ENCODE data around the gene MAPK8IP3.
"Not testable (repeated sequence)": the region's sequence is repeated elsewhere in the genome, so short reads cannot be mapped to it uniquely, and the experiment has no call there.

The MAPK8IP3 gene

GRCh38 chr16:1708768-1709180 is 2.8 kb downstream of the MAPK8IP3 start:
- Histone ChIP-seq H3K9me3 (no peaks in the 10 kb centered on the region), H3K9ac (peak overlapping the region; percentile 96; the same call in 1 of the 2 replicates), H3K36me3 (peaks cover 45% of the 10 kb centered on the region), H4K20me1 (peaks cover 71% of the 10 kb centered on the region), H3K4me2 (peak overlapping the region; percentile 94), H3K4me3 (no peak overlapping the region), H3K27me3 (no peaks in the 10 kb centered on the region), H3K4me1 (peaks cover 76% of the 10 kb centered on the region), H3K27ac (no peak overlapping the region)
- no peak for TF ChIP-seq Cebpa-rat (IDR thresholded peaks at IDR 0.05)

- Histone ChIP-seq H3K4me2 (no peak overlapping the region), H3K4me1 (peaks cover 79% of the 10 kb centered on the region), H4K20me1 (peaks cover 77% of the 10 kb centered on the region), H3K27me3 (no peaks in the 10 kb centered on the region), H3K27ac (0 out of 2 replicates have a peak overlapping the region, but pooled peaks have one; percentile 0), H3K36me3 (peaks cover 45% of the 10 kb centered on the region), H3K9ac (peak overlapping the region; percentile 96; the same call in 1 of the 2 replicates), H3K4me3 (no peak overlapping the region), H3K9me3 (no peaks in the 10 kb centered on the region)
- TF ChIP-seq Cebpa-rat (IDR thresholded peaks at IDR 0.05), result no peak
Observed at GRCh38 chr16:1709356-1709755, 3.4 kb downstream of the MAPK8IP3 start.

- Histone ChIP-seq H3K27ac (peak overlapping the region; percentile 26; the same call in 1 of the 2 replicates), H3K9me3 (no peaks in the 10 kb centered on the region), H3K4me1 (peaks cover 73% of the 10 kb centered on the region), H4K20me1 (peaks cover 93% of the 10 kb centered on the region), H3K36me3 (peaks cover 57% of the 10 kb centered on the region), H3K4me2 (peak overlapping the region; percentile 23; the same call in 1 of the 2 replicates), H3K9ac (peak overlapping the region; percentile 64; the same call in 1 of the 2 replicates), H3K27me3 (no peaks in the 10 kb centered on the region), H3K4me3 (no peak overlapping the region)
- TF ChIP-seq Cebpa-rat (IDR thresholded peaks at IDR 0.05), result no peak
Observed at GRCh38 chr16:1710811-1711507, 5.0 kb downstream of the MAPK8IP3 start.

GRCh38 chr16:1712791-1713261 is 6.8 kb downstream of the MAPK8IP3 start:
- Histone ChIP-seq H4K20me1 (peaks cover 97% of the 10 kb centered on the region), H3K36me3 (peaks cover 65% of the 10 kb centered on the region), H3K4me1 (peaks cover 75% of the 10 kb centered on the region), H3K27me3 (no peaks in the 10 kb centered on the region), H3K27ac (peak overlapping the region; percentile 28; the same call in 1 of the 2 replicates), H3K4me2 (peak overlapping the region; percentile 60), H3K4me3 (no peak overlapping the region), H3K9ac (peak overlapping the region; percentile 29; the same call in 1 of the 2 replicates), H3K9me3 (no peaks in the 10 kb centered on the region)
- no peak for TF ChIP-seq Cebpa-rat (IDR thresholded peaks at IDR 0.05)

- H3K36me3 ChIP-seq, result peaks cover 61% of the 10 kb centered on the region
- H3K9ac ChIP-seq, result peak overlapping the region; percentile 27; the same call in 1 of the 2 replicates
Observed at GRCh38 chr16:1713331-1713730, 7.3 kb downstream of the MAPK8IP3 start.

GRCh38 chr16:1713933-1714332 is 7.9 kb downstream of the MAPK8IP3 start:
- TF ChIP-seq Cebpa-rat (IDR thresholded peaks at IDR 0.05), result no peak
- H3K9me3 ChIP-seq, result no peaks in the 10 kb centered on the region
- peaks cover 95% of the 10 kb centered on the region for H4K20me1 ChIP-seq
- no peaks in the 10 kb centered on the region for H3K27me3 ChIP-seq
- H3K9ac ChIP-seq, result no peak overlapping the region
- H3K4me3 ChIP-seq, result no peak overlapping the region
- peaks cover 68% of the 10 kb centered on the region for H3K4me1 ChIP-seq
- H3K36me3 ChIP-seq, result peaks cover 55% of the 10 kb centered on the region
- no peak overlapping the region for H3K27ac ChIP-seq
- H3K4me2 ChIP-seq, result peak overlapping the region; percentile 60

More at GRCh38 chr16:1713331-1713730, 7.3 kb downstream of the MAPK8IP3 start:
- H3K9me3 ChIP-seq, result no peaks in the 10 kb centered on the region
- H3K4me3 ChIP-seq, result no peak overlapping the region
- H3K4me2 ChIP-seq, result peak overlapping the region; percentile 60
- H4K20me1 ChIP-seq, result peaks cover 95% of the 10 kb centered on the region
- H3K27me3 ChIP-seq, result no peaks in the 10 kb centered on the region
- no peak for TF ChIP-seq Cebpa-rat (IDR thresholded peaks at IDR 0.05)
- H3K4me1 ChIP-seq, result peaks cover 70% of the 10 kb centered on the region
- H3K27ac ChIP-seq, result no peak overlapping the region

- Histone ChIP-seq H3K4me1 (peaks cover 69% of the 10 kb centered on the region), H3K27ac (no peak overlapping the region), H3K9me3 (no peaks in the 10 kb centered on the region), H3K9ac (no peak overlapping the region), H3K36me3 (peaks cover 43% of the 10 kb centered on the region), H3K4me2 (no peak overlapping the region), H3K4me3 (no peak overlapping the region), H3K27me3 (no peaks in the 10 kb centered on the region), H4K20me1 (peaks cover 95% of the 10 kb centered on the region)
- no peak for TF ChIP-seq Cebpa-rat (IDR thresholded peaks at IDR 0.05)
Observed at GRCh38 chr16:1715220-1715619, 9.2 kb downstream of the MAPK8IP3 start.

GRCh38 chr16:1718236-1718635 is 12.2 kb downstream of the MAPK8IP3 start:
- H3K4me2 ChIP-seq, H3K4me3 ChIP-seq, H3K9ac ChIP-seq, H3K9me3 ChIP-seq, H3K27ac ChIP-seq, H3K27me3 ChIP-seq: not testable (repeated sequence)
- peaks cover 65% of the 10 kb centered on the region for H3K4me1 ChIP-seq
- peaks cover 20% of the 10 kb centered on the region for H3K36me3 ChIP-seq
- H4K20me1 ChIP-seq, result peaks cover 77% of the 10 kb centered on the region

GRCh38 chr16:1719559-1720229 is 13.7 kb downstream of the MAPK8IP3 start:
- peak overlapping the region; percentile 16; the same call in 1 of the 2 replicates for H3K4me2 ChIP-seq
- not testable (repeated sequence) for H3K9me3 ChIP-seq, H3K9ac ChIP-seq, H3K27me3 ChIP-seq, H3K4me3 ChIP-seq
- H3K4me1 ChIP-seq, result peaks cover 65% of the 10 kb centered on the region
- H3K27ac ChIP-seq, result peak overlapping the region; percentile 26; the same call in 1 of the 2 replicates
- peaks cover 77% of the 10 kb centered on the region for H4K20me1 ChIP-seq
- peaks cover 30% of the 10 kb centered on the region for H3K36me3 ChIP-seq

- Histone ChIP-seq H3K4me3 (no peak overlapping the region), H3K9ac (no peak overlapping the region), H3K27ac (peak overlapping the region; percentile 29; the same call in 1 of the 2 replicates), H4K20me1 (peaks cover 70% of the 10 kb centered on the region), H3K4me1 (peaks cover 76% of the 10 kb centered on the region), H3K27me3 (no peaks in the 10 kb centered on the region), H3K36me3 (peaks cover 30% of the 10 kb centered on the region), H3K4me2 (peak overlapping the region; percentile 75), H3K9me3 (no peaks in the 10 kb centered on the region)
- TF ChIP-seq Cebpa-rat (IDR thresholded peaks at IDR 0.05), result no peak
Observed at GRCh38 chr16:1721372-1721771, 15.4 kb downstream of the MAPK8IP3 start.
